ENCODE results near the gene SUCO.

DNA sequence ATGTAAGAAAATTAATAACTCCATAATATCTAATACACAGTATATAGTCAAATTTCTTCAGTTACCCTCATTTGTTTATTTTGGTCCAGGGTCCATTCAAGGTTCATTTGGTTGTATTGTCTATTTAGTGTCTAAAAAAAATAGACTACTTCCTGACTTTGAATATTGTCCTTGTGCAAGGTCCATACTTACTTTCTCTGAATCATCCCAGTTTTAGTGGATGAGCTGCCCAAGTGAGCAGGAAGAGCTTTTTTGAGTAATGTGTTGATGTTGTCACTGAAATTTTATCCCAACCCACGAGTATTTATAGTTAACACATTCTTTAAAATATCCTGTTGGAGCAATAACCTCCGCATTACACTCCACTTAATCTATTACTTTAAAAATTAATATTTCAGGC lies 80.3 kb downstream of the SUCO start:
- no peak for TF ChIP-seq CTCF (IDR thresholded peaks at IDR 0.05)
- no peak for TF ChIP-seq EZH2 (IDR thresholded peaks at IDR 0.05; ENCODE audit: borderline replicate concordance, insufficient read depth, low read depth, low read length, poor library complexity, severe bottlenecking)
